ENCODE data around the gene PSKH1. TPM values are rescaled to one million over a fixed set of nuclear protein-coding genes. Genes with fewer than 3 reads are reported as not detected.

The PSKH1 gene
- polyA plus RNA-seq, 1 donor: 23.0 TPM

GRCh38 chr16:67941469-67942199, 48.6 kb downstream of the PSKH1 start:
- DNase-seq: no peak

- DNase-seq: no peak
These were observed 49.1 kb downstream of the PSKH1 start for GRCh38 chr16:67942200-67942509.

- DNase-seq: no peak
These were observed 49.6 kb downstream of the PSKH1 start for GRCh38 chr16:67942510-67943255.

GRCh38 chr16:67943256-67943618, 50.2 kb downstream of the PSKH1 start:
- no peak for DNase-seq

- DNase-seq: no peak
These were observed 50.8 kb downstream of the PSKH1 start, which contains the start of gene LCAT for GRCh38 chr16:67943619-67944504. LCAT (minus strand) TSS chr16:67944120; CDS start chr16:67944101, 19 bp downstream.

GRCh38 chr16:67944690-67945391, 51.8 kb downstream of the PSKH1 start:
- no peak for DNase-seq

GRCh38 chr16:67945392-67945933, 52.4 kb downstream of the PSKH1 start:
- no peak for DNase-seq

- no peak for DNase-seq
These were observed 53.1 kb downstream of the PSKH1 start for GRCh38 chr16:67946128-67946569.

- no peak for DNase-seq
These were observed 54.0 kb downstream of the PSKH1 start for GRCh38 chr16:67946966-67947558.

GRCh38 chr16:67948015-67948414, 55.0 kb downstream of the PSKH1 start:
- DNase-seq: no peak

- DNase-seq: no peak
These were observed 56.6 kb downstream of the PSKH1 start for GRCh38 chr16:67949645-67950044.

GRCh38 chr16:67950335-67950843, 57.3 kb downstream of the PSKH1 start:
- DNase-seq: no peak

- no peak for DNase-seq
These were observed 58.4 kb downstream of the PSKH1 start for GRCh38 chr16:67951485-67951884.

- no peak for DNase-seq
These were observed 60.8 kb downstream of the PSKH1 start for GRCh38 chr16:67953641-67954375.

GRCh38 chr16:67954421-67955196, 61.6 kb downstream of the PSKH1 start:
- no peak for DNase-seq

GRCh38 chr16:67957622-67958021, 64.6 kb downstream of the PSKH1 start:
- no peak for DNase-seq

GRCh38 chr16:67959536-67960329, 66.7 kb downstream of the PSKH1 start:
- DNase-seq: no peak

- no peak for DNase-seq
These were observed 68.5 kb downstream of the PSKH1 start for GRCh38 chr16:67961551-67961957.

GRCh38 chr16:67962135-67962534, 69.1 kb downstream of the PSKH1 start:
- DNase-seq: no peak

Data from hindlimb muscle (tissue), 1 donor.